IMR-90 (cell line): ENCODE results near the gene PCSK6. TPM values are rescaled to one million over a fixed set of nuclear protein-coding genes. Genes with fewer than 3 reads are reported as not detected.

ENCODE experiments used
- ATAC-seq: fragments of 200-7000 bp; cut with Tn5 transposase; 2 replicates; pipeline ENCODE4 v1.9.1; 2020; ENCODE audit warnings: low read depth, mild to moderate bottlenecking, moderate library complexity
- BruUV-seq: library from RNA; stranded (reverse); fragments of 400-500 nt; replicated peaks from 2 replicates; lab custom pipeline; 2021; lab: Mats Ljungman, UMichigan
- CTCF ChIA-PET: fragments of 300-600 bp; formaldehyde crosslinking; extraction: SDS; loops from one replicate; lab custom pipeline; 2021; ENCODE audit warnings: antibody characterized with exemption; lab: Yijun Ruan, JAX
- POLR2A ChIA-PET: fragments of 300-600 bp; sonication (Branson Sonifier 250); formaldehyde crosslinking; loops from one replicate; lab custom pipeline; 2022; ENCODE audit warnings: antibody characterized with exemption; ENCODE audit not compliant: unreplicated experiment; lab: Charles Lee
- DNase-seq: peaks from one replicate; pipeline ENCODE4 v3.0.0; 2013
- H2AFZ ChIP-seq: replicated peaks from 2 replicates; pipeline ENCODE3; 2013; ENCODE audit warnings: low read length, mild to moderate bottlenecking; ENCODE audit not compliant: poor library complexity
- H2AK5ac ChIP-seq: 2 replicates; pipeline ENCODE4 v1.6.1; 2013; ENCODE audit warnings: low read depth, low read length, inconsistent platforms
- H2AK9ac ChIP-seq: replicated peaks from 2 replicates; pipeline ENCODE3; 2013; ENCODE audit warnings: mild to moderate bottlenecking, low read depth, low read length, moderate library complexity; ENCODE audit not compliant: poor library complexity
- H2BK120ac ChIP-seq: 2 replicates; pipeline ENCODE4 v1.6.1; 2013; ENCODE audit warnings: low read depth, low read length, inconsistent platforms
- H2BK15ac ChIP-seq: 3 replicates; pipeline ENCODE4 v1.6.1; 2013; ENCODE audit warnings: low read depth, low read length, inconsistent platforms
- H2BK20ac ChIP-seq: 2 replicates; pipeline ENCODE4 v1.6.1; 2013; ENCODE audit warnings: low read depth, mild to moderate bottlenecking, inconsistent platforms, low read length, moderate library complexity
- H2BK5ac ChIP-seq: 2 replicates; pipeline ENCODE4 v1.6.1; 2013; ENCODE audit warnings: mild to moderate bottlenecking, low read depth, low read length, inconsistent platforms; ENCODE audit not compliant: poor library complexity, severe bottlenecking
- H3K14ac ChIP-seq: replicated peaks from 2 replicates; pipeline ENCODE4 v1.6.1; 2013; ENCODE audit warnings: low read depth, low read length, inconsistent platforms
- H3K18ac ChIP-seq: 2 replicates; pipeline ENCODE4 v1.6.1; 2013; ENCODE audit warnings: low read depth, low read length, control low read depth
- H3K23ac ChIP-seq: 2 replicates; pipeline ENCODE4 v1.6.1; 2013; ENCODE audit warnings: low read depth, low read length, inconsistent platforms
- H3K27ac ChIP-seq: 2 replicates; pipeline ENCODE4 v1.5.1; 2013; ENCODE audit warnings: mild to moderate bottlenecking, control low read depth, low read length; ENCODE audit not compliant: insufficient read depth
- H3K27me3 ChIP-seq: 2 replicates; pipeline ENCODE4 v1.6.1; 2013; ENCODE audit warnings: low read length; ENCODE audit not compliant: control insufficient read depth, insufficient read depth
- H3K36me3 ChIP-seq: 2 replicates; pipeline ENCODE4 v1.6.1; 2013; ENCODE audit warnings: low read length, mixed read lengths; ENCODE audit not compliant: control insufficient read depth, insufficient read depth
- H3K4ac ChIP-seq: 2 replicates; pipeline ENCODE4 v1.6.1; 2013; ENCODE audit warnings: low read depth, low read length, inconsistent platforms
- H3K4me1 ChIP-seq: 2 replicates; pipeline ENCODE4 v1.6.1; 2013; ENCODE audit warnings: low read length, mixed read lengths; ENCODE audit not compliant: control insufficient read depth, insufficient read depth
- H3K4me2 ChIP-seq: 2 replicates; pipeline ENCODE4 v1.6.1; 2013; ENCODE audit warnings: low read depth, mild to moderate bottlenecking, control low read depth, low read length, moderate library complexity
- H3K4me3 ChIP-seq: 2 replicates; pipeline ENCODE4 v1.5.1; 2013; ENCODE audit warnings: low read depth, mild to moderate bottlenecking, control low read depth, low read length, moderate library complexity; ENCODE audit not compliant: insufficient read depth
- H3K56ac ChIP-seq: 2 replicates; pipeline ENCODE4 v1.6.1; 2013; ENCODE audit warnings: low read length, inconsistent platforms; ENCODE audit not compliant: insufficient read depth; ENCODE audit errors: extremely low read depth
- H3K79me1 ChIP-seq, 2 experiments: 2 replicates each; pipeline ENCODE4 v1.6.1; 2013; ENCODE audit warnings: low read length in 2 of 2, inconsistent platforms in 1 of 2, low read depth in 1 of 2
- H3K9ac ChIP-seq: 2 replicates; pipeline ENCODE4 v1.6.1; 2013; ENCODE audit warnings: low read depth, low read length, control low read depth
- H3K9me1 ChIP-seq: 2 replicates; pipeline ENCODE4 v1.6.1; 2013; ENCODE audit warnings: low read length, inconsistent platforms; ENCODE audit not compliant: insufficient read depth
- H3K9me3 ChIP-seq: 2 replicates; pipeline ENCODE4 v1.6.1; 2013; ENCODE audit warnings: low read length; ENCODE audit not compliant: control insufficient read depth, insufficient read depth
- H4K20me1 ChIP-seq: 2 replicates; pipeline ENCODE4 v1.6.1; 2013; ENCODE audit warnings: low read length, inconsistent platforms; ENCODE audit not compliant: insufficient read depth
- H4K5ac ChIP-seq: 2 replicates; pipeline ENCODE4 v1.6.1; 2013; ENCODE audit warnings: mild to moderate bottlenecking, low read depth, low read length, control low read depth
- H4K8ac ChIP-seq, 2 experiments: 2 replicates each; pipeline ENCODE4 v1.6.1; 2013; ENCODE audit warnings: low read depth in 2 of 2, low read length in 2 of 2, control low read depth in 1 of 2, inconsistent platforms in 1 of 2
- H4K91ac ChIP-seq: 2 replicates; pipeline ENCODE4 v1.6.1; 2013; ENCODE audit warnings: low read depth, low read length, inconsistent platforms; ENCODE audit not compliant: insufficient read depth
- POLR2A ChIP-seq: IDR thresholded peaks from 2 replicates; pipeline ENCODE4 v1.6.1; 2012; ENCODE audit warnings: mild to moderate bottlenecking, low read depth, low read length
- WGBS, 2 experiments: methylation state at CpG; one replicate each; pipeline versions ENCODE4 v1.1.5 to v1.1.7; 2013; ENCODE audit warnings: missing lambda C conversion rate in 2 of 2; ENCODE audit not compliant: insufficient read length in 1 of 2; ENCODE audit errors: extremely low coverage in 2 of 2; 5-methylcytosine and 5-hydroxymethylcytosine counted together
- dilution Hi-C: fragments of 300-500 bp; cut with HindIII; formaldehyde crosslinking; loops from one replicate; pipeline ENCODE4 v1.14.3; 2018; ENCODE audit warnings: low sequenced_read_pairs; ENCODE audit not compliant: unreplicated experiment
- in situ Hi-C: fragments of 300-500 bp; cut with MboI; formaldehyde crosslinking; loops from 3 replicates; pipeline ENCODE4 v1.14.3; 2019; ENCODE audit warnings: low sequenced_read_pairs, inconsistent platforms, mixed read lengths
- intact Hi-C: fragments of 100-400 bp; cut with micrococcal nuclease; formaldehyde crosslinking; loops from 2 replicates; pipeline ENCODE4 v1.10.0; 2022
- polyA plus RNA-seq, 3 experiments: library from polyadenylated mRNA; depleted of rRNA; stranded (reverse); fragments of >200 nt; gene quantifications; 2 replicates each; pipeline ENCODE4 v1.2.3, GENCODE V29; 2012; ENCODE audit warnings: low replicate concordance in 1 of 3
- total RNA-seq: library from RNA; depleted of rRNA; stranded (reverse); fragments of >200 nt; gene quantifications from 2 replicates; pipeline ENCODE4 v1.2.3, GENCODE V29; 2012

Gene PCSK6
- total and polyA plus RNA-seq, 2 of the 4 experiments (the other 2 are of a cell fraction) = not detected

GRCh38 chr15:101454365-101454764 is 35.1 kb downstream of the PCSK6 start:
- Histone ChIP-seq H4K91ac (no peak overlapping the region), H3K4me3 (no peak overlapping the region), H2AK9ac (no peak overlapping the region), H3K27ac (no peak overlapping the region), H3K56ac (no peak overlapping the region), H2BK20ac (no peak overlapping the region), H3K9me1 (no peaks in the 10 kb centered on the region), H3K4me1 (no peaks in the 10 kb centered on the region), H3K27me3 (peaks cover 29% of the 10 kb centered on the region), H3K9ac (no peak overlapping the region), H3K36me3 (no peaks in the 10 kb centered on the region), H4K5ac (no peak overlapping the region), H3K18ac (no peak overlapping the region), H2AK5ac (no peak overlapping the region), H4K8ac (no peak overlapping the region), H3K79me1 (no peaks in the 10 kb centered on the region), H4K20me1 (no peaks in the 10 kb centered on the region), H2BK15ac (no peak overlapping the region), H3K4ac (no peak overlapping the region), H2AFZ (no peak overlapping the region), H3K4me2 (no peak overlapping the region), H2BK120ac (no peak overlapping the region), H2BK5ac (no peak overlapping the region), H3K14ac (no peak overlapping the region), H3K23ac (no peak overlapping the region), H3K9me3 (no peaks in the 10 kb centered on the region)
- TF ChIP-seq POLR2A = no peak
- DNase-seq (no peak), ATAC-seq (no peak)
- dilution Hi-C loops (no loop called here), in situ Hi-C loops (no loop called here), intact Hi-C loops (no loop called here)
- BruUV-seq = no TSS peak
- CTCF ChIA-PET = no interaction called here
- POLR2A ChIA-PET = no interaction called here
- 60% methylated on average over 6 of the region's 8 CpGs; no CpG with 5 or more reads in 1 of the 2 experiments for WGBS, 2 experiments
